ENCODE data around the gene ALPG. TPM values are rescaled to one million over a fixed set of nuclear protein-coding genes. Genes with fewer than 3 reads are reported as not detected.
"Not testable (repeated sequence)": the region's sequence is repeated elsewhere in the genome, so short reads cannot be mapped to it uniquely, and the experiment has no call there.

The ALPG gene
- total RNA-seq (not detected), polyA plus RNA-seq (not detected)
- long read RNA-seq, donor 1, result 0 reads
- long read RNA-seq, donor 2, result 0 reads

DNA sequence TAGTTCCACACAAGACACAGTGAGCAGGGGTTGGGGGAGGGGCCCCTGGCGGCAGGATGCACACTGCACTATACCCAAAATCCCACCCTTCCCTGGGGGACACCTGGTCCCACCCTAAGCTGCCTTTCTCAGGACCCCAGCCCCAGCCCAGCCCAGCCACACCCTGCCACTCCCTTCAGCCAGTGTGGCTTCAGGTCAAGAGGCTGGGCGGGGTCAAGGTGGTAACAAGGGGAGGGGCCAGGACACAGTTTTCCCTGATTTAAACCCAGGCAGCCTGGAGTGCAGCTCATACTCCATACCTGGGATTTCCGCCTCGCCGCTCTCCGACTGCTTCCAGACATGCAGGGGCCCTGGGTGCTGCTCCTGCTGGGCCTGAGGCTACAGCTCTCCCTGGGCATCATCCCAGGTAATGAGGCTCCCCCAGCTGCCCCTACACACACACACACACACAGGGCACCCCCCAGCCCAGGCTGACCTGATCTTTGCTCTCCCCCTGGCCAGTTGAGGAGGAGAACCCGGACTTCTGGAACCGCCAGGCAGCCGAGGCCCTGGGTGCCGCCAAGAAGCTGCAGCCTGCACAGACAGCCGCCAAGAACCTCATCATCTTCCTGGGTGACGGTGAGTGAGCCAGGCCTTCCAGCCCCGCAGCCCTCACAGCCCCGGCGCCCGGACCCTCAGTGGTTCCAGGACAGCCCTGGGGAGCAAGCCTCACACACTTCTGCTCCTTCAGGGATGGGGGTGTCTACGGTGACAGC, at the start of gene ALPG:
TSS of gene ALPG (plus strand) at position 289 of the 755 bp plus-strand sequence. CDS start at position 340, 51 bp downstream.
- Histone ChIP-seq H3K9me3 (no peaks in the 10 kb centered on the region), H3K27me3 (ENCODE audit: insufficient read depth in 3 of 3, low read length in 2 of 3) (peaks cover 0 to 9% (median 6%) of the 10 kb centered on the region in 3 donors), H3K4me1 (no peaks in the 10 kb centered on the region), H3K36me3 (ENCODE audit: insufficient read depth in 1 of 2, low read depth in 1 of 2) (no peaks in the 10 kb centered on the region), H3K4me3 (no peak within 1 kb of the TSS), H3K27ac (no peak within 1 kb of the TSS)
- ATAC-seq (no peak), DNase-seq (no peak)
- 85 to 90% (median 89%) methylated on average over 16 to 17 of the region's 17 CpGs for WGBS, 3 donors
- intact Hi-C loops (cut with DNase I), result no loop called here
- TF ChIP-seq CTCF (IDR thresholded peaks at IDR 0.05), result no peak

GRCh38 chr2:232361646-232362045, 45.0 kb upstream of the ALPG start:
- no peak overlapping the region for H3K4me3 ChIP-seq
- 88 to 93% (median 91%) methylated on average over 5 of the region's 5 CpGs for WGBS, 3 donors
- no peak overlapping the region for H3K27ac ChIP-seq
- H3K27me3 ChIP-seq (ENCODE audit: insufficient read depth in 3 of 3, low read length in 2 of 3), result no peaks in the 10 kb centered on the region
- no peak for TF ChIP-seq CTCF (IDR thresholded peaks at IDR 0.05)
- no peak for DNase-seq
- ATAC-seq, result no peak
- H3K4me1 ChIP-seq, result no peaks in the 10 kb centered on the region
- intact Hi-C loops (cut with DNase I), result no loop called here
- no peaks in the 10 kb centered on the region for H3K9me3 ChIP-seq
- no peaks in the 10 kb centered on the region for H3K36me3 ChIP-seq (ENCODE audit: insufficient read depth in 1 of 2, low read depth in 1 of 2)

- no peak overlapping the region for H3K27ac ChIP-seq
- H3K36me3 ChIP-seq (ENCODE audit: insufficient read depth in 1 of 2, low read depth in 1 of 2), result no peaks in the 10 kb centered on the region
- WGBS, 3 donors, result 79 to 86% (median 84%) methylated on average over 8 of the region's 8 CpGs
- peak in 1 of 2 donors; percentile 45 for DNase-seq
- H3K9me3 ChIP-seq, result no peaks in the 10 kb centered on the region
- no peaks in the 10 kb centered on the region for H3K27me3 ChIP-seq (ENCODE audit: insufficient read depth in 3 of 3, low read length in 2 of 3)
- no peak for TF ChIP-seq CTCF (IDR thresholded peaks at IDR 0.05)
- H3K4me3 ChIP-seq, result no peak overlapping the region
- H3K4me1 ChIP-seq, result no peaks in the 10 kb centered on the region
- intact Hi-C loops (cut with DNase I), result no loop called here
- ATAC-seq, result no peak
Measured at GRCh38 chr2:232362174-232362900, 44.3 kb upstream of the ALPG start.

DNA sequence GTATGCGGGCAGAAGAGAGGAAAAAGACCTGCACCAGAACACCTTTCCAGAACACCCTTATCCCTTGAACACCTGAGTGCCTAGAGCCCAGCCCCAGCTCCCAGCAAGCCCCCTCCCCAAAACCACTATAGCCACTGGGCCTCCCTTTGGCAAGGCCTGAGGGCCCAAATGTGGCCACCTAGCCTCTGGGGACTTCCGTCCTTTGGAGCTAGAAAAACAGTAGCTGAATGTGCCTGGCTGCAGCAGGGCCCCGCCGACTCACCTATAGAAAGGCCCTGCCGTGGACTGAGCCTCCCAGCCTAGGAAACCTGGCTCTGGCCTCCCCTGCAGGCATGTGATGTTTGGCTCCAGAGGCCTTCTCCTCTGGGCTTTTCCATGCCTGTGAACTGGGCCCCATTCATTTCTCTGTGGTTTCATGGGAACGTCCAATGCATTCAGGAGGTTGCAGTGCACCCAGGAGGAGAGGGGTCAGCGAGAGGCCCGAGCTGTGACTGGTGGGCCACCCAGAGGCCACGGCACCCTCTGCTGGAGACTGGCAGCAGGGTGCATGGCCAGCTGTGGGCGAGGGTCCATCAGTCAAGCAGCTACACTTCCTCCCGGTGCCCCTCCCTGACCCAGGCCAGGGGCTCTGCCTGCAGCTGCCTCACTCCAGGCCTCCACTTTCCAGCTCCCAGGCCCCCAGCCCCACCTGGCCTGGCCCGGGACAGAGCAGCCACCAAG, 43.4 kb upstream of the ALPG start:
- H3K27ac ChIP-seq; H3K4me1 ChIP-seq; H3K9me3 ChIP-seq; H3K36me3 ChIP-seq (ENCODE audit: insufficient read depth in 1 of 2, low read depth in 1 of 2); intact Hi-C loops (cut with DNase I); H3K27me3 ChIP-seq (ENCODE audit: insufficient read depth in 3 of 3, low read length in 2 of 3): not testable (repeated sequence)
- DNase-seq (peak in 1 of 2 donors; percentile 8), ATAC-seq (peak in 1 of 4 donors; percentile 29)
- 76 to 88% (median 80%) methylated on average over 12 of the region's 12 CpGs for WGBS, 3 donors
- peak overlapping the region; percentile 6 for H3K4me3 ChIP-seq

Measured in psoas muscle (tissue), 8 donors.